Ishikawa (cell line): Measurements from ENCODE around the gene SLC35B1.

Experiments used
- CEBPB ChIP-seq: IDR thresholded peaks from 2 replicates; pipeline ENCODE4 v1.6.1; 2012
- EGR1 ChIP-seq: IDR thresholded peaks from 2 replicates; pipeline ENCODE4 v1.6.1; 2012
- EP300 ChIP-seq: IDR thresholded peaks from 2 replicates; pipeline ENCODE4 v1.6.1; 2012; ENCODE audit warnings: borderline replicate concordance
- FOXM1 ChIP-seq: IDR thresholded peaks from 2 replicates; pipeline ENCODE4 v1.6.1; 2012; ENCODE audit warnings: low read depth, borderline replicate concordance
- MAX ChIP-seq: IDR thresholded peaks from 2 replicates; pipeline ENCODE4 v1.6.1; 2012
- NFIC ChIP-seq: IDR thresholded peaks from 2 replicates; pipeline ENCODE4 v1.6.1; 2012
- RAD21 ChIP-seq: IDR thresholded peaks from 2 replicates; pipeline ENCODE4 v1.6.1; 2012; ENCODE audit warnings: low read depth
- REST ChIP-seq: IDR thresholded peaks from 2 replicates; pipeline ENCODE4 v1.6.1; 2012; ENCODE audit warnings: low read depth, mild to moderate bottlenecking
- TAF1 ChIP-seq: IDR thresholded peaks from 2 replicates; pipeline ENCODE4 v1.6.1; 2012; ENCODE audit warnings: low read depth, mild to moderate bottlenecking
- TCF12 ChIP-seq: IDR thresholded peaks from 2 replicates; pipeline ENCODE4 v1.6.1; 2012; ENCODE audit warnings: low read depth
- TEAD4 ChIP-seq: IDR thresholded peaks from 2 replicates; pipeline ENCODE4 v1.6.1; 2012
- YY1 ChIP-seq: IDR thresholded peaks from 2 replicates; pipeline ENCODE4 v1.6.1; 2012; ENCODE audit warnings: low read depth
- ZBTB7A ChIP-seq: IDR thresholded peaks from 2 replicates; pipeline ENCODE4 v1.6.1; 2012; ENCODE audit warnings: low read depth
- TF ChIP-seq, protein P1 (sequence below): IDR thresholded peaks from 2 replicates; pipeline ENCODE4 v1.6.1; 2012

GRCh38 chr17:49659661-49660382 lies 47.9 kb downstream of the SLC35B1 start:
- TF ChIP-seq ZBTB7A (no peak), CEBPB (no peak), RAD21 (no peak), NFIC (no peak), EP300 (no peak), TAF1 (no peak), TCF12 (no peak), YY1 (no peak), REST (no peak), TEAD4 (no peak), FOXM1 (no peak), MAX (no peak), EGR1 (no peak)
- TF ChIP-seq, protein P1, sequence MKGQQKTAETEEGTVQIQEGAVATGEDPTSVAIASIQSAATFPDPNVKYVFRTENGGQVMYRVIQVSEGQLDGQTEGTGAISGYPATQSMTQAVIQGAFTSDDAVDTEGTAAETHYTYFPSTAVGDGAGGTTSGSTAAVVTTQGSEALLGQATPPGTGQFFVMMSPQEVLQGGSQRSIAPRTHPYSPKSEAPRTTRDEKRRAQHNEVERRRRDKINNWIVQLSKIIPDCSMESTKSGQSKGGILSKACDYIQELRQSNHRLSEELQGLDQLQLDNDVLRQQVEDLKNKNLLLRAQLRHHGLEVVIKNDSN = no peak
